Measurements from ENCODE around the gene CCDC40.
"Not testable (repeated sequence)": the region's sequence is repeated elsewhere in the genome, so short reads cannot be mapped to it uniquely, and the experiment has no call there.

Gene CCDC40

DNA sequence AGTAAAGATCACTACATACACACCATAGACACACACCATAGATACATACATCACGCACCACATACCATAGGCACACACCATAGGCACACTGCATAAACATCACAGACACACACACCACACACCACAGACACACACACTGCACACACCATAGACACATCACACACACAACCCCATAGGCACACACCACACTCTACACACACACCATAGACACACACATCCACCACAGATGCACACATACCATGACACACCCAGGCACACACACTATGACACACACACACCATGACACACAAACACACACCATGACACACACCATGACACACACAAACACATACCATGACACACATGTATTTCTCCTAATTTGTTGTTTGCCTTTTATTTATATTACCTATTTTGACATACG, 14.8 kb upstream of the CCDC40 start:
- no peak for DNase-seq (ENCODE audit: low read depth, low spot score)

DNA sequence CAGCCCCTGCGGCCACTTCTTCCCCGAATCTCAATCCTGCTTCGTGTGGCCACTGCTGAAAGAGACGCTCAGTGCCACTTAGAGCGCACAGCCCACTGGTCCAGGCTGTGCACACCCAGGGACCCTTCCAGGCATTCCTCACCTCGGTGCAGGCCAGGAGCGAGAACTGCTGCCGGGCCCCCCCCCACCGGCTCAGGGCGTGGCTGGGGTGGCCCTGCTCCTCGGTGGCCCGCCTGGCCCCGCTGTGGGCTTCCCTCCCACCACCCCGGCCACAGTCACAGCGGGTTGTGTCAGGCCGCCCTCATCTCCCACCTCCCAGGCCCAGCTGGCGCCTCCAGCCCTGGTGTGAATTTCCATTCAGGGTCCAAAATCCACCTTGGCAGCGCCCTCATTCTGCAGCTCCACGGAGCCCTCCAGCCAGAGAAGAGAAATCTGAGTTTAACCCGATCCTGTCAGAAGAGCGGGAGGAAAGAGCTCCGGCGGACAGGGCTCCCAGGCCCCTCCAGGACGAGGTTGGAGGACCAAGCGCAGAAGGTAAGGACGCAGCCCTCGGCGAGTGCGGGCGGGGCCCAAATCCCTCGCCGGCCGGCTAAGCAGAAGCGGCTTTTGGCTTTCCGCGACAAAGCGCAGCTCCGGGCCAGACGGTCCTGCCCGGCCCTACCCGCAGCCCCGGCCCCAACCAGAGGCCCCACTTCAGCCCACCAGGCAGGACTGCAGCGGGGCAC, 12.8 kb upstream of the CCDC40 start:
- DNase-seq (ENCODE audit: low read depth, low spot score) = no peak

DNA sequence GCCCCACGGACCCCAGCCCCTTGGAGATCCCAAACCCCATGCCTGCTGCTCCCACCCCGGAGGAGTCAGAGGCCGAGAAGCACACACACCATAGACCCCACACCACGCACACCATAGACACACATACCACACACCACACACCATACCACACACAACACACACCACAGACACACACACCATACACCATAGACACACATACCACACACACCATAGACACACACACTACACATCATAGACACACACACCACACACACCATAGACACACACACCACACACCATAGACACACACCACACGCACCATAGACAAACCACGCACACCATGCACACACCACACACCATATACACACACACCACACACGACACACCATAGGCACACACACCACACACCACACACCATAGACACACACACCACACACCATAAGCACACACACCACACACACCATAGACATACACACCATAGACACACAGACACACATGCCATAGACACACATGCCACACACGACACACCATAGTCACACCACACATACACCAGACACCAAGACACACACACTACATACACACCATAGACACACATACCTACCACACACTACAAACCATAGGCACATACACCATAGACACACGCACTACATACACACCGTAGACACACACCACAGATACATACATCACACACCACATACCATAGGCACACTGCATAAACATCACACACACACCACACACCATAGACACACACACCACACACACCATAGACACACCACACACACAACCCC, 12.1 kb upstream of the CCDC40 start:
- DNase-seq (ENCODE audit: low read depth, low spot score) = no peak

DNA sequence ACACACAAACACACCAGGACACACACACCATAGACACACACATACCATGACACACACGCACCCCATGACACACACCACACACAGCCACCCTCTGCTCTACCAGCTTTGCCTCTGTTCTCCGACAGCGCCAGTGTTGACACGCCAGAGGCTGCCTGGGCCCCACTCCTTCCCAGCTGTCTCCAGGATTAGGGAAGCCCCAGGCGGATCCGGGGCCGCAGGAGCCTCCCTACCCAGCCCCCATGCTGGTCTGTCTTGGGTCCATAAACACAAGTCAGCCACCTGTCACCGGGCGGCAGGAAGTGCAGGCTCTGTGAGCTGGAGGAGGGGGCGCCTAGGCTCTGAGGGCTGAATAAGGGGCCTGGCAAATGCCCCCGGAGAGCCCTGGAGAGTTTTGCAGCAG, 11.3 kb upstream of the CCDC40 start:
- no peak for DNase-seq (ENCODE audit: low read depth, low spot score)

DNA sequence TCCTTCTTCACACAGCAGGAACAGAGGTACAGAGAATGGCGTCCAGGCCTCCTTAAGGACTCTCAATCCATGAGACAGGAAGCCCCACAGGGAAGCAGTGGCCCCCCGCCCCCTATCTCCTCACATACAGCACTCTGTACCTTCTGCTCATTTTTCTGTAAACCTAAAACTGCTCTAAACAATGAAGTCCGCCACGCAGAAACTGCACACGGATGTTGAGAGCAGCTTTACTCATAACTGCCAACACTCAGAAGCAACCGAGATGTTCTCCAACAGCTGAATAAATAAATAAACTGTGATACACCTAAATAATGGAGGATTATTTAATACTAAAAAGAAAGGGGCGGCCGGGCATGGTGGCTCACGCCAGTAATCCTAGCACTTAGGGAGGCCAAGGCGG, 10.6 kb upstream of the CCDC40 start:
- DNase-seq (ENCODE audit: low read depth, low spot score) = no peak

DNA sequence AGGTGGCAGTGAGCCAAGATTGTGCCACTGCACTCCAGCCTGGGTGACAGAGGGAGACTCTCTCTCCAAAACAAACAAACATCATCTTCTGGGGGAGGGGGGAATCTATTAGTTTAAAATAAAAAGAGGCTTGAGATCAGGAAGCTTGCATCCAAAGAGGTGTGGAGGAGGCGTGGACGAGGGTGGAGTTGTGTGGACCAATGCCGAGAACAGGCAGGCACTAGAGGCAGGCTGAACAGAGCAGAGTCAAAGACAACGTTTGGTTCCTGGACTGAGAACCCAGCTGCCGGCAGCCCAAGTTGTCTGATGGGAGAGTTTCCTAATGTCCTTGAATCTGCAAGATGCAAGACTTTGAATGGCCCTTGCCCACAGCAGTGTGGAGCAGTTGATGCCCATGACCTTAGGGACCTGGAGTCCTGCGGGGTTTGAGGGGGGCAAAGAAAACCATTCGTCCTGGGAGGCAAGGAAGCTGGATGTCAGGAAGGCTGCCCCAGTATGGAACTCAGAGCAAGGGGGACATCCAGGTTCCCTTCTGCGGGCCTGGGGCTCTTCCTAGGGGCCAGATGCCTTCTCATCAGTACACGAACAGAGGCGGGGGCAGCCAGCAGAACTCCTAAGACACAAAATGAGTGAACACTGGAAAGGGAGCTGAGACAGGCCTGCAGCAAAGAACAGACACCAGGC, 9.9 kb upstream of the CCDC40 start:
- DNase-seq (ENCODE audit: low read depth, low spot score) = no peak

DNA sequence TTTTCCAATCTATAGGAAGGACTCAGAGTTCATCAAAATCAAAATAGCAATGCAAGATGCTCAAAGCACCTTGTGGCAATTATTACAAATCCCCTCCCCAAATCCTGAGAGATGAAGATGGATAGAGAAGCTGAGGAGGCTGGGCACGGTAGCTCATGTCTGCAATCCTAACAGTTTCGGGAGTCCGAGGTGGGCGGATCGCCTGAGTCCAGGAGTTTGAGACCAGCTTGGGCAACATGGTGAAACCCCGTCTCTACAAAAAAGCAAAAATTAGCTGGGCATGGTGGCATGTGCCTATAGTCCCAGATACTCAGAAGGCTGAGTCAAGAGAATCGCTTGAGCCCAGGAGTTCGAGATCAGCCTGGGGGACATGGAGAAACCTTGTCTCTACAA, 9.4 kb upstream of the CCDC40 start:
- DNase-seq (ENCODE audit: low read depth, low spot score) = no peak

DNA sequence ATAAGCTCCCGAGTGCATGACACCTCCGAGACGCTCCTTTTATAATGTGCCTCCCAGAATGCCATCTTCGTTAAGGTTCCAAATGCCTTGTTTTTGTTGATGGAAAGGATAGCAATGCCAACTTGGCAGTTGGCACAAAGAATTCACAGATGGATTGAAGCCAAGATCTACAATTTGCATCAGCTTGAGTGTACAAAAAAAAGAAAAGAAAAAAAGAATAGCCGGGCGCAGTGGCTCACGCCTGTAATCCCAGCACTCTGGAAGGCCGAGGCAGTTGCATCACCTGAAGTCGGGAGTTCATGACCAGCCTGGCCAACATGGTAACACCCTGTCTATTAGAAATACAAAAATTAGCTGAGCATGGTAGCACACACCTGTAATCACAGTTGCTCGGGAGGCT, 8.4 kb upstream of the CCDC40 start:
- no peak for DNase-seq (ENCODE audit: low read depth, low spot score)

DNA sequence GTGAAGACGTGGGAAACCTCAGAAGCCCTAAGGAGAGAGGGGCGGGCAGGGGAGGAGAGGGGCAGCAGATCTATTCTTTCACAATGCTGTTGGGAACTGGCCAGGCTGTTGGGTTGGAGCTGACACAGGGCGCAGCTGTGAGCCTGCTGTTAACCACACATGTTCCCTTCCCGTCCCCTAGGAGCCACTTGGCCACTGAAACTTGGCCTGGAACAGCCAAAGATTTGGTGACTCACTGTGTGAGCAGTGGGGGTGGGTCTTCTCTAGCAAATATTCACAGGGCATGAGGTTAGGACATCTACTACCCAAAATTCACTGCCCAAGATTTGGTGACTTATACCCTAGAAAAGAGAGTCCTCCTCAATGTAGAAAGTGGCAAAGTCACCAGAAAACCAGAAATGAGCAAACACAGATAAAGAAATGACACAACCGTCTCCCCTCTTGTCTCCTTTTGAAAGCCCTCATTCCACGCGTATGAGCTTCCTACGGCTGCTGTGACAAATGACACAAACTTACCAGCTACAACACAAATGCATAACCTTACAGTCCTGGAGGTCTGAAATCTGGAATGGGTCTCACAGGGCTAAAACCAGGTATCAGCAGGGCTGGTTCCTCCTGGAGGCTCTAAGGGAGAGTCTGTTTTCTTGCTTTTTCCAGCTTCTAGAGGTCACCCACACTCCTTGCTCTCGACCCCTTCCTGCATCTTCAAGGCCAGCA, 7.0 kb upstream of the CCDC40 start:
- DNase-seq (ENCODE audit: low read depth, low spot score) = no peak

DNA sequence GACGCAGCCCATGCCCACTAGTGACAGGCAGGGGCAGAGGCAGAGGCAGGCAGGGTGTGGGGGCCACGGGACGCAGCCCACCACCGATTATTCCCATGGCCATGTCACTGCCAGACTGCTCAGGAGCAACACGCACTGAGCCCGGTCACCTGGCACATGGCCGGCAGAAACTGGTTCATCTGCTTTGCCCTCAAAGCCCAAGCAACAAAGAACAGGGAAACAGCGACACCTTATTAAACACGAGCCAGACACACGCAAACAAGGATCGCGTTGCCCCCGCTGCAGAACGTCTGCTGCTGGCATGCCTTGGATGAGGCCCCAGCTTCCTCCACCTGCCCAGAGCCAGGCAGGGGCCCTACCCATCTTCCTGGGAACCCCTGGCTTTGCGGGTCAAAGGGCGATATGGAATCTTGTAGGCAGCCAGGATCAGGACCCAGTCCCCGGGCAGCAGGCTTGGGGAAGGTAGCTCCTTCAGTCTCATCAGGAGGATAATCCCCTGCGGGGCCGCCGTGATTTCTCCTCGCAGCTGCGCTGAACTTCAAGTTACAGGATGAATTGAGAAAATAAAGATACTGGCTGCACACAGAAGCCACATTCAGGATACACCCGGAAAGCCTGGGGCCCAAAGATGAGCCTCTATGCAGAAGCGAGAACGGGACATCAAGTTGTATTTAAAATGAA, 5.6 kb upstream of the CCDC40 start:
- DNase-seq (ENCODE audit: low read depth, low spot score) = no peak

DNA sequence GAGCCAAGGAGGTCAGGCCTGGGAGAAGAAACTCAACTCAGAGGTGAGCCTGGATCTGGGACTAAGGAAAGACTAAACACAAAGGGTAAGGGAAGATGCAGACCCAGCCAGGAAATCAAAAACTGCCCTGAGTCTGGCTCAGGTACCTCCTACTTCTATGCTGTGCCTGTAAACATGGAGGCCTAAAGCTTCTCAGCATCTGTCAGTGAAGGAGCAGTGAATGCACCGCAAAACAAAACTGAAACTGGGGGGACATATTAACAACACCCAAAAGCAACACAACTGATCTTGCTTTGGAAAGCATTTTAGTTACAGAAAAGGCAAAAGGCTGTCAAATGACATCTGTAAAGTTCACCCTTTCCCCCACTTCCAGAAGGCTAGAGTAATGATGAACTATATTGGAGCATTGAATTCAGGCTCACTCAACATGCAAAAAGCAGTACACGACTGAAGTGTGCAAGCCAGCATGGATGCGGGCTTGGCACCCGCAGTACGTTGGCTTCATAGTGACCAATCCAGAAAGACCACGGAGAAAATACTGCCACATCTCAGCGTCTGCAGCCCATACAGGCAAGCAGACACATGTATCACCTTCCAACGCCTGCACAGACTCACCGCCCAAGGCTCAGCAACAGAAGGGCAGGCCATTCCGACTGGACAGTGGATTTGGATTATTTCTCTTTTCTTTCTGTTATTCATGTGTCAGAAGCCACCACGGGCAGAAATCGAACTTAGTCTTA, 4.6 kb upstream of the CCDC40 start:
- DNase-seq (ENCODE audit: low read depth, low spot score) = no peak

DNA sequence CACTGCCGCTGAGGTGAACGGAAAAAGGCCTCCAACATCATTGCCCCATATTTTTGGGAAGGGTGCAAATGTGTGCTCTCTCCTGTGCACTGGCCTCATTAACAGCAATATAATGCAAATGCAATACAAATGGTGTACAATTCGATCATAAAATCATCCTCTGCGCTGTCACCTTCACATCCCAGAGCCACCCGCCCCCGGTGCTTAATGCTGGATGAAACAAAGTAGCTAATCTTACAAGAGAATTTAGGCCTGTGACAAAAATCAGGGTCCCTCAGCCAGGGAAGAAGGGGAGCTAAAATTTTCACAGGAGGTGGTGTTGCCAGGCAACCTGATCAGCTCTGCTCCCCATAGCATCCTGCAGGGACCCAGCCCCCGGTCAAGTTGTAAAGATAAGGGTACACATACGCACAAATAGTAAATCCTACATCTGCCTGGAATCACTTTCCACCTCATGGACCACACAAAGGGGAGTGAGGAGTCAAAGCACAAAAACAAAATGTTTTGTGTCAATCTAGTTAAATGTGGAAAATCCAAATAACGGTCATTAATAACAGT, 3.7 kb upstream of the CCDC40 start:
- DNase-seq (ENCODE audit: low read depth, low spot score) = no peak

DNA sequence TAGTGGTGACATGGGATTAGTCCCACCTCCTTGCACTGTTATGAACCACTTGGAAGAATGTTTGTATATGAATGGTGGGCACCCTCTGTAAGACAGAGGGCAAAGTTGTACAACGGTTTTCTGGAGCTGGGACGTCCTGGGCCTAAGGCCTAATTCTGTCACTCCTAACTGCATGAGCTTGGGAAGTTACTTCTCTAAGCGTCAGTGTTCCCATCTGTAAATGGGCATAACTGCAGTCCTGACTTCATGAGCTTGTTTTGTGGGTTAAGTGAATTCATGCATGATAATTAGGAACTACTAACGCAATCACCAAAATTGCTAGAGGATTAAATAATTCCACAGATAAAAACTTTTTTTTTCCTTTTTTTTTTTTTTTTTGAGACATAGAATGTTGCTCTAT, 2.6 kb upstream of the CCDC40 start:
- no peak for DNase-seq (ENCODE audit: low read depth, low spot score)

DNA sequence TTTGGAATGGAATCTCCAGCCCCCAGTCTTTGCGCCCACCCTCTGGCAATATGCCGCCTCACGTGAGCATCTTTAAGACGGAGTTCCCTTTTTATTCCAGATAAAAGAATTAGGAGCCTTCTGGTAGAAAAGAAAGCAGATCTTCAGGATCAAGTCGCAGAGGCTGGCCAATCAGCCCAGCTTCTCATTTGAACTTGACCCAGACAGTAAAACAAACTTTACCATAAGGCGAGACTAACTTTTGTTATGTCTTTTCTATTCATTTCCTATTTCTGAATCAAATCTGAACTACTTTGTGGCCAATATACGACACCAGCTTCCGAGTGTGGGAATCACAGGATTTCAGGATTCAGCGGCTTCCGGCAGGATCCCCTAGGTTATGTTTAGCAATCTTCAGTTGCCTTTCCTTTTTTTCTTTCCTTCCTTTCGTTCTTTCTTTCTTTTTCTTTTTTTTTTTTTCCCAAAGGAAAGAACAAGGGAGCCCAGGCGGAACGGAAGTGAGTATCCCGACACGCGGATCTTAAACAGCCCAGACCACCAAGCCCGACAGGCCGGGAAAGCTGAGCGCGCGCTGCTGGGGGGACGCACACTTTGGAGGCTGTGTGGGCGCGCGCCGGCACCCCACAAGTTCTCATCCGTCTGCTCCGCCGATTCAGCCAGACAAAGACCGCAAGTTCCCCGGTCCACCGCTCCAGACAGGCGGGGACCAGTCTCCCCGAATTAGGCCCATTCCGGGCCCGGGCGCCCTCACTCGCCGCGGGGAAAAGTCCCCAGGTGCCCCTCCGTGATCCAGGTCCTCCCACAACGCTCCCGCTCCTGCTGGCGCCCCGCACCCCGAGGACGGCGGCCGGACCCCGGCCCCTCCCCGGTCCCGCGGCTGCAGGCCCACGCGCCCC, 1.4 kb upstream of the CCDC40 start:
- DNase-seq (ENCODE audit: low read depth, low spot score) = no peak

DNA sequence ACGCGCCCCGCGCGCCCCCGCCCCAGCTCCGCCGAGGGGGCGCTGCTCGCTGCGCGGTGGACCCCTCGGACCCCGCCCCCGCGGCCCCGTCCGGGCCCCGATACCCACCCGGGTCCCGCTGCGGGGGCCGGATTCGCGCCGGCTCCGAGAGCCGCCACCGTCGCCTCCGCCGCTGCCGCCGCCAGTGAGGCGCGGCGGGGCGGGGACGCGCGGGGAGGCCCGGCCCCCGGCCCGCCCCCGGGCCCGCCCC, 830 bp upstream of the CCDC40 start, which contains the start of gene TBC1D16:
Gene TBC1D16 (minus strand): TSS at position 186 of the 250 bp plus-strand sequence. CDS start 22,325 bp downstream, outside the sequence.
- DNase-seq (ENCODE audit: low read depth, low spot score) = no peak

DNA sequence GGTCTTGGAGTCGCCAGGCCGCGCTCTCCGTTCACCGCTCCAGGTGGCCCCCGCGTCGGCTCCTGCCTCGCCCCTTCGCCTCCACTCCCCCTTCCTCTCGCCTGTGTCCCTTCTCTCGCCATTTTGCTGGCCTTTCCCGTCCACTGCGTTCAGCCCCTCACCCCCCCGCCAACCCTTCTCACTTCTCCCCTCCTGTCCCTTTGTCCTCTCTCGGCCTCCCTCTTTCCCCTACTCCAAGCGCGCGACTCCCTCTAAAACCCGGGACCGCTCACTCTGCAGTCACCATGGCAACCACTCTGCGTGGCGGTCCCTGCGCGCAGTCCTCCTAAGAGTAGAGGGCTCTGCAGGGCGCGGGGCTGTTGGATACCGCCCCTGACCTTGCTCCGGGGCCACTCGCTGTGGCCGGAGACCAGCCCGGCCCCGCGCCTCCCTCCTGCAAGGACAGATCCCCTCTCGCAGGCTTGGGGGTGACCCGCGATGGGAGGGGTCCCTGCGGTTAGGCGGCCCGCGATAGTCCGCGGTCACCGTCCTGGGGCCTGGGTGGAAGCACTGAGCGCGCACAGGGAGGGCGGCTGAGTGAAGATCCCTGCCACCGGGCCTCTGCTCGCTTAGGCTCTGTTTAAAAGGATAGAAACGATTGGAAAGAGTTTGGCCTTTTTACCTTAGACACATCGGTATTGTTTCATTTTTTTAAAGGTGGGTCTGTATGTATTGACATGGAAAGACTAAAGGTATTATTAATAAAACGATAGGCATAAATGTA, 454 bp downstream of the CCDC40 start:
- peak; percentile 50 for DNase-seq (ENCODE audit: low read depth, low spot score)

DNA sequence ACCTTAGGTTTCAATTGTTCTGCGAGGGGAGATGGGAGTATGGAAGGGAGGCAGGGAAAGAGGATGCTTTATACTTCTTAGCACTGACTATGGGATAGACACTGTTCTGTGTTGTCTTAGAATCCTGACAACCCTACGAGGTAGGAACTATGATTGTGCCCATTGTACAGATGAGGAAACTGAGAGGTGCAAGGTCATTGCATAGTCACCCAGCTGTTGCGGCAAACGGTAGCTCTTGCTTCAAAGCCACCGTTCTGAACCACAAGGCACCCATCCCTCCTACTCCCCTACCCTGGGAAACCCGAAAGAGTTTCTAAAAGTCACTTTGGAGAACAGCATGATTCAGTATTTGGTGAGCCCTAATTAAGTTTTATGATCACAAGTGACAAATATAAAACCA, 7.5 kb downstream of the CCDC40 start:
- no peak for DNase-seq (ENCODE audit: low read depth, low spot score)

DNA sequence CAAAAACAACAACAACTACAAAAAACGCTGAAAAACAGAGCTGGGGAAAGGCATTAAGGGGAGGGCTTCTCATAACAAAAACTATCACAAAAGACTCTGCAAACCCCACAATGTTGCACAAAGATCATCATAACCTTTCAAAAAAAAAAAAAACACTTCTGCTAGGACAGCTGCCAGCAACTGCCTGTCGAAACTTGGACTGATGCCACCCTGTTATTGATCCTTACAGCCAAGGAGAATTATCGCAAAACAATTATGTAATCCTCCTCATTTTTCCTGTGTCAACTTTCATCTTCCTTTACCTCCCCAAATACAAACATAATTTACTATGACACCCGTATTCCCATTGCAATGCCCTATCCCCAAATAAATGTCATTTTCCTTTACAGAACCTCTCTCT, 9.3 kb downstream of the CCDC40 start:
- no peak for DNase-seq (ENCODE audit: low read depth, low spot score)

DNA sequence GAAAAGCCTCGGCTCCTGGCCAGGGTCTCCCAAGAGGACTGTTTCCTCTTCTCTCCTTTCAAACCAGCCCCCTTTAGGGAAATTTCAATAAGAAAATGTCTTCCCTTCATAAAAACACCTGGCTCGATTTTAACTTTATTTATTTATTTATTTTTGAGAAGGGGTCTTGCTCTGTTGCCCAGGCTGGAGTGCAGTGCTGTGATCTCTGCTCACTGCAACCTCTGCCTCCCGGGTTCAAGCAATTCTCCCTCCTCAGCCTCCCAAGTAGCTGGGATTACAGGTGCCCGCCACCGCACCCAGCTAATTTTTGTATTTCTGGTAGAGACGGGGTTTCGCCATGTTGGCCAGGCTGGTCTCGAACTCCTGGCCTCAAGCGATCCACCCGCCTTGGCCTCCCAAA, 10.3 kb downstream of the CCDC40 start:
- not testable (repeated sequence) for DNase-seq (ENCODE audit: low read depth, low spot score)
